Glutamatergic neuron (in vitro differentiated cells): ENCODE measurements around the gene LDOC1. TPM values are rescaled to one million over a fixed set of nuclear protein-coding genes. Genes with fewer than 3 reads are reported as not detected.
"Not testable (repeated sequence)": the region's sequence is repeated elsewhere in the genome, so short reads cannot be mapped to it uniquely, and the experiment has no call there.

Experiments
- DNase-seq: peaks from one replicate; pipeline ENCODE4 v3.0.0; 2022
- H3K27ac Mint-ChIP-seq: one replicate; pipeline ENCODE4 v1.8.0; 2020; ENCODE audit warnings: mild to moderate bottlenecking, mixed read lengths, inconsistent platforms; ENCODE audit not compliant: unreplicated experiment
- H3K27me3 Mint-ChIP-seq: one replicate; pipeline ENCODE4 v1.8.0; 2020; ENCODE audit warnings: mild to moderate bottlenecking, moderate library complexity, mixed read lengths, inconsistent platforms; ENCODE audit not compliant: unreplicated experiment
- H3K36me3 Mint-ChIP-seq: one replicate; pipeline ENCODE4 v1.8.0; 2020; ENCODE audit warnings: mild to moderate bottlenecking, mixed read lengths, inconsistent platforms; ENCODE audit not compliant: unreplicated experiment
- H3K4me1 Mint-ChIP-seq: one replicate; pipeline ENCODE4 v1.8.0; 2020; ENCODE audit warnings: mild to moderate bottlenecking, low read depth, mixed read lengths, inconsistent platforms; ENCODE audit not compliant: unreplicated experiment
- H3K4me3 Mint-ChIP-seq: one replicate; pipeline ENCODE4 v1.8.0; 2020; ENCODE audit warnings: mild to moderate bottlenecking, mixed read lengths, inconsistent platforms; ENCODE audit not compliant: unreplicated experiment
- H3K9me3 Mint-ChIP-seq: one replicate; pipeline ENCODE4 v1.8.0; 2020; ENCODE audit warnings: mild to moderate bottlenecking, moderate library complexity, mixed read lengths, inconsistent platforms; ENCODE audit not compliant: unreplicated experiment
- CTCF ChIP-seq: fragments of 200-600 bp; sonication (generic); IDR thresholded peaks from one replicate; pipeline ENCODE4 v1.5.0; 2021; ENCODE audit not compliant: partially characterized antibody, unreplicated experiment
- total RNA-seq: library from RNA; stranded (reverse); fragmentation: NEBNext Ultra II Directional; extraction: Animal tissue kit (Norgen Biotek cat#: 25700); gene quantifications from one replicate; pipeline ENCODE4 v1.2.1, GENCODE V29; 2021; ENCODE audit not compliant: unreplicated experiment

Gene LDOC1
- total RNA-seq, 1 donor from 2014 or later, result 39.1 TPM

GRCh38 chrX:141201962-141202361 lies 25.0 kb upstream of the LDOC1 start:
- H3K9me3 Mint-ChIP-seq, result no peaks in the 10 kb centered on the region
- H3K27me3 Mint-ChIP-seq, result no peaks in the 10 kb centered on the region
- H3K36me3 Mint-ChIP-seq, result no peaks in the 10 kb centered on the region
- TF ChIP-seq CTCF, result no peak
- H3K4me3 Mint-ChIP-seq, result no peak overlapping the region
- DNase-seq, result no peak
- no peak overlapping the region for H3K27ac Mint-ChIP-seq
- H3K4me1 Mint-ChIP-seq, result no peaks in the 10 kb centered on the region

GRCh38 chrX:141188573-141188972 lies 11.6 kb upstream of the LDOC1 start:
- H3K27me3 Mint-ChIP-seq, H3K9me3 Mint-ChIP-seq, H3K36me3 Mint-ChIP-seq, H3K4me3 Mint-ChIP-seq, H3K4me1 Mint-ChIP-seq, DNase-seq, H3K27ac Mint-ChIP-seq: not testable (repeated sequence)

GRCh38 chrX:141185366-141185765 lies 8.4 kb upstream of the LDOC1 start:
- no peak overlapping the region for H3K4me3 Mint-ChIP-seq
- no peaks in the 10 kb centered on the region for H3K4me1 Mint-ChIP-seq
- no peak overlapping the region for H3K27ac Mint-ChIP-seq
- H3K9me3 Mint-ChIP-seq, result no peaks in the 10 kb centered on the region
- DNase-seq, result no peak
- no peaks in the 10 kb centered on the region for H3K27me3 Mint-ChIP-seq
- no peaks in the 10 kb centered on the region for H3K36me3 Mint-ChIP-seq
- no peak for TF ChIP-seq CTCF

GRCh38 chrX:141183000-141183399 lies 6.1 kb upstream of the LDOC1 start:
- DNase-seq, result no peak
- no peaks in the 10 kb centered on the region for H3K4me1 Mint-ChIP-seq
- no peak overlapping the region for H3K27ac Mint-ChIP-seq
- no peaks in the 10 kb centered on the region for H3K36me3 Mint-ChIP-seq
- no peak for TF ChIP-seq CTCF
- no peaks in the 10 kb centered on the region for H3K27me3 Mint-ChIP-seq
- H3K4me3 Mint-ChIP-seq, result no peak overlapping the region
- H3K9me3 Mint-ChIP-seq, result peaks cover 3% of the 10 kb centered on the region

- Mint-ChIP-seq H3K36me3 (no peaks in the 10 kb centered on the region), H3K27ac (no peak overlapping the region), H3K4me3 (no peak overlapping the region), H3K4me1 (no peaks in the 10 kb centered on the region), H3K9me3 (peaks cover 4% of the 10 kb centered on the region), H3K27me3 (no peaks in the 10 kb centered on the region)
- no peak for DNase-seq
- TF ChIP-seq CTCF, result no peak
These were observed 3.9 kb upstream of the LDOC1 start for GRCh38 chrX:141180851-141181250.

- H3K27ac Mint-ChIP-seq, result peak overlapping the region; percentile 13
These were observed 1.1 kb downstream of the LDOC1 start for GRCh38 chrX:141175786-141176185.

More at GRCh38 chrX:141175786-141176185, 1.1 kb downstream of the LDOC1 start:
- TF ChIP-seq CTCF, result no peak
- no peaks in the 10 kb centered on the region for H3K27me3 Mint-ChIP-seq
- DNase-seq, result no peak
- H3K4me1 Mint-ChIP-seq, result no peaks in the 10 kb centered on the region
- peaks cover 7% of the 10 kb centered on the region for H3K9me3 Mint-ChIP-seq
- H3K4me3 Mint-ChIP-seq, result peak overlapping the region; percentile 93
- no peaks in the 10 kb centered on the region for H3K36me3 Mint-ChIP-seq
